Measurements from ENCODE around the gene SCUBE1. TPM values are rescaled to one million over a fixed set of nuclear protein-coding genes. Genes with fewer than 3 reads are reported as not detected.

Gene SCUBE1
- total and polyA plus RNA-seq, 2 of the 4 experiments (the other 2 are of a cell fraction): not detected

DNA sequence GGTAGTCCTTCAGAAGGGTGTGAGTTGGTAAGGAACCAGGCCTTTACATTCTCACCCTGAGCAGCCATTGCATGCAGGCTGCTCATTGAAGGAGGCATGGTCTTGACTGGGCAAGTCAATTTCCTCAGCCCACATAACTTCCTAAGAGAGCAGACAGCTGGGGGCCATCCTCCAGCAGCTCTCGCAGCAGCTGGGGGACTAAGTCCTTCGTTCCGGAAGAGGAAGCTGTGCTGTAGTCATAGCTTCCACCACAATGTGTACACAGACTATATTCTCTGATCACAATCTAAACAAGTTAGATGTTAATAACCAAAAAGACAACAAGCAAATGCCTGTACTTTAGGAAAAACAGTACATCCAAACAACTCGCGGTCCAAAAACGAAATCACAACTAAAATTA lies 38.5 kb upstream of the SCUBE1 start:
- no peaks in the 10 kb centered on the region for H3K79me1 ChIP-seq (ENCODE audit: low read depth in 1 of 2, low read length in 2 of 2)
- no peak overlapping the region for H2BK5ac ChIP-seq (ENCODE audit: low read depth, low read length, poor library complexity, severe bottlenecking)
- no peak overlapping the region for H3K9ac ChIP-seq (ENCODE audit: low read depth, low read length)
- no peak overlapping the region for H2BK15ac ChIP-seq (ENCODE audit: low read depth, low read length)
- no peaks in the 10 kb centered on the region for H4K20me1 ChIP-seq (ENCODE audit: insufficient read depth, low read length)
- TF ChIP-seq NFE2L2 (IDR thresholded peaks at IDR 0.05; ENCODE audit: low read depth, low read length) (no peak), MXI1 (IDR thresholded peaks at IDR 0.05; ENCODE audit: borderline replicate concordance, low read depth, low read length) (no peak), RAD21 (IDR thresholded peaks at IDR 0.05; ENCODE audit: low read length) (no peak), MAZ (IDR thresholded peaks at IDR 0.05; ENCODE audit: borderline replicate concordance, low read depth, low read length) (no peak), POLR2A (IDR thresholded peaks at IDR 0.05; ENCODE audit: low read depth, low read length) (no peak), RCOR1 (IDR thresholded peaks at IDR 0.05; ENCODE audit: insufficient replicate concordance, low read length) (no peak), BHLHE40 (IDR thresholded peaks at IDR 0.05; ENCODE audit: low read depth, low read length) (no peak), CHD1 (IDR thresholded peaks at IDR 0.05; ENCODE audit: low read depth, low read length) (no peak), RFX5 (IDR thresholded peaks at IDR 0.05; ENCODE audit: low read depth, low read length) (no peak), FOS (IDR thresholded peaks at IDR 0.05; ENCODE audit: low read depth, low read length) (no peak), MAFK (IDR thresholded peaks at IDR 0.05; ENCODE audit: low read depth, low read length) (no peak)
- TF ChIP-seq, protein P1, sequence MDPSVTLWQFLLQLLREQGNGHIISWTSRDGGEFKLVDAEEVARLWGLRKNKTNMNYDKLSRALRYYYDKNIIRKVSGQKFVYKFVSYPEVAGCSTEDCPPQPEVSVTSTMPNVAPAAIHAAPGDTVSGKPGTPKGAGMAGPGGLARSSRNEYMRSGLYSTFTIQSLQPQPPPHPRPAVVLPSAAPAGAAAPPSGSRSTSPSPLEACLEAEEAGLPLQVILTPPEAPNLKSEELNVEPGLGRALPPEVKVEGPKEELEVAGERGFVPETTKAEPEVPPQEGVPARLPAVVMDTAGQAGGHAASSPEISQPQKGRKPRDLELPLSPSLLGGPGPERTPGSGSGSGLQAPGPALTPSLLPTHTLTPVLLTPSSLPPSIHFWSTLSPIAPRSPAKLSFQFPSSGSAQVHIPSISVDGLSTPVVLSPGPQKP (IDR thresholded peaks at IDR 0.05; ENCODE audit: borderline replicate concordance, low read depth, low read length): no peak
- TF ChIP-seq, protein P2, sequence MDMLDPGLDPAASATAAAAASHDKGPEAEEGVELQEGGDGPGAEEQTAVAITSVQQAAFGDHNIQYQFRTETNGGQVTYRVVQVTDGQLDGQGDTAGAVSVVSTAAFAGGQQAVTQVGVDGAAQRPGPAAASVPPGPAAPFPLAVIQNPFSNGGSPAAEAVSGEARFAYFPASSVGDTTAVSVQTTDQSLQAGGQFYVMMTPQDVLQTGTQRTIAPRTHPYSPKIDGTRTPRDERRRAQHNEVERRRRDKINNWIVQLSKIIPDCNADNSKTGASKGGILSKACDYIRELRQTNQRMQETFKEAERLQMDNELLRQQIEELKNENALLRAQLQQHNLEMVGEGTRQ (IDR thresholded peaks at IDR 0.05; ENCODE audit: low read depth, low read length): no peak
- TF ChIP-seq, protein P3, sequence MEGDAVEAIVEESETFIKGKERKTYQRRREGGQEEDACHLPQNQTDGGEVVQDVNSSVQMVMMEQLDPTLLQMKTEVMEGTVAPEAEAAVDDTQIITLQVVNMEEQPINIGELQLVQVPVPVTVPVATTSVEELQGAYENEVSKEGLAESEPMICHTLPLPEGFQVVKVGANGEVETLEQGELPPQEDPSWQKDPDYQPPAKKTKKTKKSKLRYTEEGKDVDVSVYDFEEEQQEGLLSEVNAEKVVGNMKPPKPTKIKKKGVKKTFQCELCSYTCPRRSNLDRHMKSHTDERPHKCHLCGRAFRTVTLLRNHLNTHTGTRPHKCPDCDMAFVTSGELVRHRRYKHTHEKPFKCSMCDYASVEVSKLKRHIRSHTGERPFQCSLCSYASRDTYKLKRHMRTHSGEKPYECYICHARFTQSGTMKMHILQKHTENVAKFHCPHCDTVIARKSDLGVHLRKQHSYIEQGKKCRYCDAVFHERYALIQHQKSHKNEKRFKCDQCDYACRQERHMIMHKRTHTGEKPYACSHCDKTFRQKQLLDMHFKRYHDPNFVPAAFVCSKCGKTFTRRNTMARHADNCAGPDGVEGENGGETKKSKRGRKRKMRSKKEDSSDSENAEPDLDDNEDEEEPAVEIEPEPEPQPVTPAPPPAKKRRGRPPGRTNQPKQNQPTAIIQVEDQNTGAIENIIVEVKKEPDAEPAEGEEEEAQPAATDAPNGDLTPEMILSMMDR (conservative IDR thresholded peaks at IDR 0.05; ENCODE audit: low read depth, low read length): no peak
- DNase-seq (peak; percentile 4), ATAC-seq (ENCODE audit: low read depth) (no peak)
- H2BK20ac ChIP-seq (ENCODE audit: low read depth, low read length): no peak overlapping the region
- H3K23ac ChIP-seq (ENCODE audit: low read depth, low read length): no peak overlapping the region
- H2AK9ac ChIP-seq (replicated peaks; ENCODE audit: low read depth, low read length, poor library complexity): no peak overlapping the region
- no peak overlapping the region for H3K56ac ChIP-seq (ENCODE audit: extremely low read depth, insufficient read depth, low read length)
- H4K8ac ChIP-seq (ENCODE audit: low read depth in 2 of 2, low read length in 2 of 2): no peak overlapping the region
- ChIA-PET POLR2A (ENCODE audit: unreplicated experiment) (no interaction called here), CTCF (interaction anchor here (0.9 kb wide), 1 partner anchor 10 kb away, joined by 3 read pairs; no protein-coding TSS in a partner anchor)
- peaks cover 16% of the 10 kb centered on the region for H3K27me3 ChIP-seq (ENCODE audit: control insufficient read depth, insufficient read depth, low read length)
- no peaks in the 10 kb centered on the region for H3K9me1 ChIP-seq (ENCODE audit: insufficient read depth, low read length)
- no peak overlapping the region for H3K27ac ChIP-seq (ENCODE audit: insufficient read depth, low read length)
- no peak overlapping the region for H3K18ac ChIP-seq (ENCODE audit: low read depth, low read length)
- H3K4me2 ChIP-seq (ENCODE audit: low read depth, low read length): no peak overlapping the region
- H3K4me3 ChIP-seq (ENCODE audit: insufficient read depth, low read depth, low read length): no peak overlapping the region
- dilution Hi-C loops (cut with HindIII; ENCODE audit: low sequenced_read_pairs, unreplicated experiment) (no loop called here), in situ Hi-C loops (cut with MboI; ENCODE audit: low sequenced_read_pairs) (loop anchor here (25.0 kb wide), 1 partner anchor 1256 kb away; no protein-coding TSS in a partner anchor), intact Hi-C loops (cut with micrococcal nuclease) (no loop called here)
- 60% methylated on average over 1 of the region's 6 CpGs; no CpG with 5 or more reads in 1 of the 2 experiments for whole genome bisulfite sequencing, 2 experiments (ENCODE audit: extremely low coverage in 2 of 2, insufficient read length in 1 of 2)
- H2AK5ac ChIP-seq (ENCODE audit: low read depth, low read length): no peak overlapping the region
- H2BK120ac ChIP-seq (ENCODE audit: low read depth, low read length): no peak overlapping the region
- 0 out of 2 replicates have a peak, but pooled peaks cover 2% of the 10 kb centered on the region for H3K9me3 ChIP-seq (ENCODE audit: control insufficient read depth, insufficient read depth, low read length)
- no peak overlapping the region for H4K5ac ChIP-seq (ENCODE audit: low read depth, low read length)
- H3K4me1 ChIP-seq (ENCODE audit: control insufficient read depth, insufficient read depth, low read length): peaks cover 2% of the 10 kb centered on the region; the same call in 1 of the 2 replicates
- H2AFZ ChIP-seq (replicated peaks; ENCODE audit: low read length, poor library complexity): no peak overlapping the region
- no TSS peak for BruUV-seq (replicated peaks)
- no peak overlapping the region for H4K91ac ChIP-seq (ENCODE audit: insufficient read depth, low read depth, low read length)
- no peak overlapping the region for H3K4ac ChIP-seq (ENCODE audit: low read depth, low read length)
- no peaks in the 10 kb centered on the region for H3K36me3 ChIP-seq (ENCODE audit: control insufficient read depth, insufficient read depth, low read length)
- H3K14ac ChIP-seq (replicated peaks; ENCODE audit: low read depth, low read length): no peak overlapping the region

Data from IMR-90 (cell line).